ENCODE measurements around the gene PPP1R14C.

The PPP1R14C gene

GRCh38 chr6:150276937-150277742, 134.3 kb downstream of the PPP1R14C start:
- DNase-seq (ENCODE audit: low spot score), result no peak
- Histone ChIP-seq H2AK5ac (ENCODE audit: low read depth, low read length) (no peak overlapping the region), H2BK15ac (ENCODE audit: low read length) (no peak overlapping the region), H3K79me1 (ENCODE audit: low read depth, low read length) (no peaks in the 10 kb centered on the region), H2BK120ac (ENCODE audit: low read depth, low read length) (no peak overlapping the region), H3K36me3 (replicated peaks in 1 of 2; ENCODE audit: control insufficient read depth in 2 of 2, insufficient read depth in 2 of 2, low read length in 2 of 2) (no peaks in the 10 kb centered on the region), H3K4ac (ENCODE audit: low read length) (no peak overlapping the region), H3K9ac (ENCODE audit: low read depth, low read length, poor library complexity) (no peak overlapping the region), H4K91ac (ENCODE audit: low read depth, low read length, poor library complexity) (no peak overlapping the region), H3K14ac (ENCODE audit: low read length) (no peak overlapping the region), H4K8ac (ENCODE audit: low read depth, low read length) (no peak overlapping the region), H3K27me3 (ENCODE audit: control insufficient read depth in 3 of 3, insufficient read depth in 3 of 3, low read depth in 1 of 3, low read length in 3 of 3) (no peaks in the 10 kb centered on the region), H3K4me3 (ENCODE audit: low read length in 2 of 2) (no peak overlapping the region), H2AFZ (ENCODE audit: low read length) (no peak overlapping the region), H3K23ac (ENCODE audit: low read depth, low read length, poor library complexity) (no peak overlapping the region), H3K27ac (replicated peaks; ENCODE audit: low read length) (no peak overlapping the region), H2BK12ac (ENCODE audit: low read length) (no peak overlapping the region), H3K4me1 (ENCODE audit: control insufficient read depth in 2 of 2, insufficient read depth in 1 of 2, low read depth in 1 of 2, low read length in 2 of 2) (peaks cover 4 to 40% of the 10 kb centered on the region in 2 donors), H3K4me2 (ENCODE audit: insufficient read depth, low read length, poor library complexity, severe bottlenecking) (no peak overlapping the region), H3K18ac (ENCODE audit: low read length) (no peak overlapping the region), H2BK5ac (ENCODE audit: low read length) (no peak overlapping the region), H3K9me3 (replicated peaks in 1 of 2; ENCODE audit: control insufficient read depth in 2 of 2, insufficient read depth in 1 of 2, low read depth in 1 of 2, low read length in 2 of 2) (no peaks in the 10 kb centered on the region)
- no CpG with 5 or more reads among the region's 10 CpGs for WGBS, 2 donors (ENCODE audit: extremely low coverage in 2 of 2, insufficient read length in 2 of 2, insufficient replicate concordance in 1 of 2)

- no peaks in the 10 kb centered on the region for H3K27me3 ChIP-seq (ENCODE audit: control insufficient read depth in 3 of 3, insufficient read depth in 3 of 3, low read depth in 1 of 3, low read length in 3 of 3)
These were observed 136.7 kb downstream of the PPP1R14C start for GRCh38 chr6:150279533-150279932.

GRCh38 chr6:150280703-150281102, 137.9 kb downstream of the PPP1R14C start:
- no peak for DNase-seq (ENCODE audit: low spot score)
- Histone ChIP-seq H3K4me3 (ENCODE audit: low read length in 2 of 2) (no peak overlapping the region), H2BK15ac (ENCODE audit: low read length) (no peak overlapping the region), H2BK120ac (ENCODE audit: low read depth, low read length) (no peak overlapping the region), H3K27ac (replicated peaks; ENCODE audit: low read length) (no peak overlapping the region), H3K9ac (ENCODE audit: low read depth, low read length, poor library complexity) (no peak overlapping the region), H3K27me3 (ENCODE audit: control insufficient read depth in 3 of 3, insufficient read depth in 3 of 3, low read depth in 1 of 3, low read length in 3 of 3) (no peaks in the 10 kb centered on the region), H4K8ac (ENCODE audit: low read depth, low read length) (no peak overlapping the region), H2AFZ (ENCODE audit: low read length) (no peak overlapping the region), H2BK12ac (ENCODE audit: low read length) (no peak overlapping the region), H3K14ac (ENCODE audit: low read length) (no peak overlapping the region), H3K36me3 (replicated peaks in 1 of 2; ENCODE audit: control insufficient read depth in 2 of 2, insufficient read depth in 2 of 2, low read length in 2 of 2) (no peaks in the 10 kb centered on the region), H3K4ac (ENCODE audit: low read length) (no peak overlapping the region), H3K4me2 (ENCODE audit: insufficient read depth, low read length, poor library complexity, severe bottlenecking) (no peak overlapping the region), H4K91ac (ENCODE audit: low read depth, low read length, poor library complexity) (no peak overlapping the region), H3K79me1 (ENCODE audit: low read depth, low read length) (no peaks in the 10 kb centered on the region), H3K23ac (ENCODE audit: low read depth, low read length, poor library complexity) (no peak overlapping the region), H2BK5ac (ENCODE audit: low read length) (no peak overlapping the region), H3K9me3 (replicated peaks in 1 of 2; ENCODE audit: control insufficient read depth in 2 of 2, insufficient read depth in 1 of 2, low read depth in 1 of 2, low read length in 2 of 2) (peaks cover 2 to 10% of the 10 kb centered on the region in 2 donors), H3K18ac (ENCODE audit: low read length) (no peak overlapping the region), H3K4me1 (ENCODE audit: control insufficient read depth in 2 of 2, insufficient read depth in 1 of 2, low read depth in 1 of 2, low read length in 2 of 2) (peaks cover 2 to 13% of the 10 kb centered on the region in 2 donors), H2AK5ac (ENCODE audit: low read depth, low read length) (no peak overlapping the region)
- WGBS, 2 donors (ENCODE audit: extremely low coverage in 2 of 2, insufficient read length in 2 of 2, insufficient replicate concordance in 1 of 2), result no CpG with 5 or more reads among the region's 1 CpG

More at GRCh38 chr6:150279533-150279932, 136.7 kb downstream of the PPP1R14C start:
- Histone ChIP-seq H2BK120ac (ENCODE audit: low read depth, low read length) (no peak overlapping the region), H3K14ac (ENCODE audit: low read length) (no peak overlapping the region), H3K9ac (ENCODE audit: low read depth, low read length, poor library complexity) (no peak overlapping the region), H3K4me2 (ENCODE audit: insufficient read depth, low read length, poor library complexity, severe bottlenecking) (no peak overlapping the region), H3K18ac (ENCODE audit: low read length) (no peak overlapping the region), H3K4ac (ENCODE audit: low read length) (no peak overlapping the region), H4K91ac (ENCODE audit: low read depth, low read length, poor library complexity) (no peak overlapping the region), H3K4me3 (ENCODE audit: low read length in 2 of 2) (no peak overlapping the region), H2AK5ac (ENCODE audit: low read depth, low read length) (no peak overlapping the region), H3K27ac (replicated peaks; ENCODE audit: low read length) (no peak overlapping the region), H3K79me1 (ENCODE audit: low read depth, low read length) (no peaks in the 10 kb centered on the region), H3K9me3 (replicated peaks in 1 of 2; ENCODE audit: control insufficient read depth in 2 of 2, insufficient read depth in 1 of 2, low read depth in 1 of 2, low read length in 2 of 2) (peaks cover 2 to 3% of the 10 kb centered on the region in 2 donors), H4K8ac (ENCODE audit: low read depth, low read length) (no peak overlapping the region), H3K4me1 (ENCODE audit: control insufficient read depth in 2 of 2, insufficient read depth in 1 of 2, low read depth in 1 of 2, low read length in 2 of 2) (peaks cover 0 to 21% of the 10 kb centered on the region in 2 donors), H3K23ac (ENCODE audit: low read depth, low read length, poor library complexity) (no peak overlapping the region), H2BK15ac (ENCODE audit: low read length) (no peak overlapping the region), H3K36me3 (replicated peaks in 1 of 2; ENCODE audit: control insufficient read depth in 2 of 2, insufficient read depth in 2 of 2, low read length in 2 of 2) (no peaks in the 10 kb centered on the region), H2BK5ac (ENCODE audit: low read length) (no peak overlapping the region), H2AFZ (ENCODE audit: low read length) (no peak overlapping the region), H2BK12ac (ENCODE audit: low read length) (no peak overlapping the region)
- no CpG with 5 or more reads among the region's 1 CpG for WGBS, 2 donors (ENCODE audit: extremely low coverage in 2 of 2, insufficient read length in 2 of 2, insufficient replicate concordance in 1 of 2)
- DNase-seq (ENCODE audit: low spot score), result no peak

- Histone ChIP-seq H2BK15ac (ENCODE audit: low read length) (no peak overlapping the region), H3K4me1 (ENCODE audit: control insufficient read depth in 2 of 2, insufficient read depth in 1 of 2, low read depth in 1 of 2, low read length in 2 of 2) (peaks cover 2 to 18% of the 10 kb centered on the region in 2 donors), H3K79me1 (ENCODE audit: low read depth, low read length) (no peaks in the 10 kb centered on the region)
These were observed 138.9 kb downstream of the PPP1R14C start for GRCh38 chr6:150281767-150282166.

More at GRCh38 chr6:150281767-150282166, 138.9 kb downstream of the PPP1R14C start:
- H3K9me3 ChIP-seq (replicated peaks in 1 of 2; ENCODE audit: control insufficient read depth in 2 of 2, insufficient read depth in 1 of 2, low read depth in 1 of 2, low read length in 2 of 2), result peaks cover 2 to 17% of the 10 kb centered on the region in 2 donors
- H3K36me3 ChIP-seq (replicated peaks in 1 of 2; ENCODE audit: control insufficient read depth in 2 of 2, insufficient read depth in 2 of 2, low read length in 2 of 2), result no peaks in the 10 kb centered on the region
- H3K4me2 ChIP-seq (ENCODE audit: insufficient read depth, low read length, poor library complexity, severe bottlenecking), result no peak overlapping the region
- H3K14ac ChIP-seq (ENCODE audit: low read length), result no peak overlapping the region
- no peak overlapping the region for H4K91ac ChIP-seq (ENCODE audit: low read depth, low read length, poor library complexity)
- H3K9ac ChIP-seq (ENCODE audit: low read depth, low read length, poor library complexity), result no peak overlapping the region
- H3K27me3 ChIP-seq (ENCODE audit: control insufficient read depth in 3 of 3, insufficient read depth in 3 of 3, low read depth in 1 of 3, low read length in 3 of 3), result no peaks in the 10 kb centered on the region
- no peak overlapping the region for H2AFZ ChIP-seq (ENCODE audit: low read length)
- no peak overlapping the region for H2BK12ac ChIP-seq (ENCODE audit: low read length)
- no peak overlapping the region for H3K27ac ChIP-seq (replicated peaks; ENCODE audit: low read length)
- no peak overlapping the region for H3K18ac ChIP-seq (ENCODE audit: low read length)
- no peak for DNase-seq (ENCODE audit: low spot score)
- H2BK120ac ChIP-seq (ENCODE audit: low read depth, low read length), result no peak overlapping the region
- H4K8ac ChIP-seq (ENCODE audit: low read depth, low read length), result no peak overlapping the region
- H2AK5ac ChIP-seq (ENCODE audit: low read depth, low read length), result no peak overlapping the region
- no peak overlapping the region for H3K4me3 ChIP-seq (ENCODE audit: low read length in 2 of 2)
- no peak overlapping the region for H3K23ac ChIP-seq (ENCODE audit: low read depth, low read length, poor library complexity)
- H2BK5ac ChIP-seq (ENCODE audit: low read length), result no peak overlapping the region
- no peak overlapping the region for H3K4ac ChIP-seq (ENCODE audit: low read length)
